DND-41 (cell line): ENCODE data around the gene TRIM40.

Source experiments
- ATAC-seq: fragments of 200-7000 bp; cut with Tn5 transposase; 3 replicates; pipeline ENCODE4 v1.9.1; 2021; ENCODE audit warnings: low read depth; ENCODE audit not compliant: insufficient read depth
- DNase-seq: peaks from one replicate; pipeline ENCODE4 v3.0.0-alpha.2; 2020
- H2AFZ ChIP-seq: 2 replicates; pipeline ENCODE4 v1.6.0; 2012; ENCODE audit warnings: low read depth, low read length
- H3K27ac ChIP-seq: 2 replicates; pipeline ENCODE4 v1.5.1; 2012; ENCODE audit warnings: low read length, inconsistent platforms
- H3K27me3 ChIP-seq: fragments of 200-600 bp; sonication (generic); 2 replicates; pipeline ENCODE4 v1.6.0; 2012; ENCODE audit warnings: low read length, mild to moderate bottlenecking, inconsistent platforms; ENCODE audit not compliant: insufficient read depth, poor library complexity
- H3K36me3 ChIP-seq: 2 replicates; pipeline ENCODE4 v1.5.1; 2012; ENCODE audit warnings: low read length, inconsistent platforms; ENCODE audit not compliant: insufficient read depth
- H3K4me1 ChIP-seq: 2 replicates; pipeline ENCODE4 v1.5.1; 2012; ENCODE audit warnings: mild to moderate bottlenecking, low read length; ENCODE audit not compliant: insufficient read depth
- H3K4me2 ChIP-seq: 2 replicates; pipeline ENCODE4 v1.6.0; 2012; ENCODE audit warnings: mild to moderate bottlenecking, moderate library complexity, low read length, inconsistent platforms; ENCODE audit not compliant: insufficient read depth
- H3K4me3 ChIP-seq, 2 experiments: fragments of 200-600 bp in 1 of 2; shearing (Covaris generic) in 1 of 2; 2 replicates each; pipeline ENCODE4 v1.5.1; 2012 to 2016; ENCODE audit warnings: inconsistent platforms in 2 of 2, low read length in 2 of 2, mild to moderate bottlenecking in 2 of 2, low read depth in 1 of 2, moderate library complexity in 1 of 2
- H3K79me2 ChIP-seq: 2 replicates; pipeline ENCODE4 v1.6.0; 2012; ENCODE audit warnings: low read length, inconsistent platforms; ENCODE audit not compliant: insufficient read depth
- H3K9ac ChIP-seq: 2 replicates; pipeline ENCODE4 v1.6.0; 2012; ENCODE audit warnings: low read depth, mild to moderate bottlenecking, inconsistent platforms, low read length, moderate library complexity
- H3K9me3 ChIP-seq: 2 replicates; pipeline ENCODE4 v1.5.1; 2012; ENCODE audit warnings: low read length, moderate library complexity, mild to moderate bottlenecking, inconsistent platforms; ENCODE audit not compliant: insufficient read depth, severe bottlenecking
- H4K20me1 ChIP-seq: 2 replicates; pipeline ENCODE4 v1.6.0; 2012; ENCODE audit warnings: low read length; ENCODE audit not compliant: insufficient read depth
- EZH2 ChIP-seq: IDR thresholded peaks from 3 replicates; pipeline ENCODE4 v1.6.1; 2012; ENCODE audit warnings: borderline replicate concordance, low read depth, mild to moderate bottlenecking, moderate library complexity, low read length, inconsistent platforms; ENCODE audit not compliant: severe bottlenecking
- TF ChIP-seq, protein P1 (sequence below): IDR thresholded peaks from 2 replicates; pipeline ENCODE4 v1.5.1; 2012; ENCODE audit warnings: borderline replicate concordance, low read length, moderate library complexity, mild to moderate bottlenecking; ENCODE audit not compliant: poor library complexity, severe bottlenecking; ENCODE audit errors: extremely low read depth

TRIM40 gene

DNA sequence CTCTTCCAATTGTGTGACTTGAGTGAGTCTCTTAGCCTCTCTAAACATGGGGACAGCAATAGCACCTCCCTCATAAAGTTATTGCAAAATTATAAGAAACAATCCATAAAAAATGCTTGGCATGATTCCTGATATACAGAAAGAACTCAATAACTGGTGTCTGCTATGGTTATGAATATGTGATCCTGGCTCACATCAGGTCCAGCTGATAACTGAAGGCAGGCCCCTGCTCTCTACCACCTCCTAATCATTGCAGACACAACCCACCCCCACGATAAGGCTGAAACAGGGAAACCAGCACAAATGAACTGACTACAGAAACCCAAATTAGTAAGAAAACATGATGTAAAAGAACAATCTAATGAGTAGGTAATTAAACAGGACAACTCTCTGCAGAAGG lies 32.8 kb downstream of the TRIM40 start:
- no peak overlapping the region for H3K4me2 ChIP-seq
- DNase-seq (no peak), ATAC-seq (no peak)
- H3K9me3 ChIP-seq = no peaks in the 10 kb centered on the region
- TF ChIP-seq, protein P1, sequence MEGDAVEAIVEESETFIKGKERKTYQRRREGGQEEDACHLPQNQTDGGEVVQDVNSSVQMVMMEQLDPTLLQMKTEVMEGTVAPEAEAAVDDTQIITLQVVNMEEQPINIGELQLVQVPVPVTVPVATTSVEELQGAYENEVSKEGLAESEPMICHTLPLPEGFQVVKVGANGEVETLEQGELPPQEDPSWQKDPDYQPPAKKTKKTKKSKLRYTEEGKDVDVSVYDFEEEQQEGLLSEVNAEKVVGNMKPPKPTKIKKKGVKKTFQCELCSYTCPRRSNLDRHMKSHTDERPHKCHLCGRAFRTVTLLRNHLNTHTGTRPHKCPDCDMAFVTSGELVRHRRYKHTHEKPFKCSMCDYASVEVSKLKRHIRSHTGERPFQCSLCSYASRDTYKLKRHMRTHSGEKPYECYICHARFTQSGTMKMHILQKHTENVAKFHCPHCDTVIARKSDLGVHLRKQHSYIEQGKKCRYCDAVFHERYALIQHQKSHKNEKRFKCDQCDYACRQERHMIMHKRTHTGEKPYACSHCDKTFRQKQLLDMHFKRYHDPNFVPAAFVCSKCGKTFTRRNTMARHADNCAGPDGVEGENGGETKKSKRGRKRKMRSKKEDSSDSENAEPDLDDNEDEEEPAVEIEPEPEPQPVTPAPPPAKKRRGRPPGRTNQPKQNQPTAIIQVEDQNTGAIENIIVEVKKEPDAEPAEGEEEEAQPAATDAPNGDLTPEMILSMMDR = no peak
- no peak for TF ChIP-seq EZH2
- peaks cover 22% of the 10 kb centered on the region for H3K27me3 ChIP-seq
- peaks cover 3% of the 10 kb centered on the region for H3K4me1 ChIP-seq
- H3K27ac ChIP-seq = no peak overlapping the region
- H3K9ac ChIP-seq = no peak overlapping the region
- H3K79me2 ChIP-seq = no peaks in the 10 kb centered on the region
- 0 out of 2 replicates have a peak, but pooled peaks cover 1% of the 10 kb centered on the region for H4K20me1 ChIP-seq
- no peaks in the 10 kb centered on the region for H3K36me3 ChIP-seq
- no peak overlapping the region for H2AFZ ChIP-seq
- H3K4me3 ChIP-seq = no peak overlapping the region

DNA sequence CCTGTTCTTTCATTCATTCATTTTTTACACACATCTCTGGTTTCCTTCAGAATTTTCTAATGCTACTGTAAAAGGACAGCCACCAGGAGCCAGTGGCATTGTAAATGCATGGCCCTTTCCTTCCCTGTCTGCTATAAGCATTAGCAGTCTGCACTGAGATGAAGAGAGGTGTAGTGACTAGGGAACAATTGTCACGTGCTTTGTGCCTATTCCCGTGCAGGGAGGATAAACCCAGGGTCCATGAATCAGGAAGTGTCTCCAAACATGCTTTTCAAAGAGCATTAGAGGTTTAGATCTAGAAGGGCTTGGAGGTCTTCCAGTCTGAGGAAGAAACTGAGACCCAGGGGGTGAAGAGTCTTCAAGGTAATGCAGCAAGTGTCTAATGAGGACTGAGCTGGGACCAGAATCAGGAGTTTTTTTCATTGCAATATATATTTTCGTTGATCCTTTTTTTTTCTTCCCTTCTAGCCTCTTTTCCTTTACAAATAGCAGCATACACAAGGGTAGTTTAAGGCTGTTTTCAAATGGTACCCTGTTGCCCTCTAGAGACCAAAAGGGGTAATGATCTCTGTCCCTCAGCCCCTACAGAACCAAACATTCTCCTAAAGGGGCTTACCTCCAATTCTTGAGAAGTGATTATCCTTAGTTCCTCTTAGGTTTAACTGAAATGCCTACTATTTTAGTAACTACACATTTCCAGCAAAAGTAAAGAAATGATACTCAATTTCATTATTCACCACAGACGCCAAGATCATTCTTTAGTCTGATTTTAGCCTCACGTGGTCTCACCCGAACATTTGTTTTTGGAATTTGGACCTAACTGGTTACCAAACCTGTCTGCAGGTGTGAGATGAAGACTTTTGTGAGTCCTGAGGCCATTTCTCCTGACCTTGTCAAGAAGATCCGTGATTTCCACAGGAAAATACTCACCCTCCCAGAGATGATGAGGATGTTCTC lies 34.0 kb downstream of the TRIM40 start:
- Histone ChIP-seq H3K27me3 (peaks cover 22% of the 10 kb centered on the region), H3K79me2 (no peaks in the 10 kb centered on the region), H3K4me3 (no peak overlapping the region), H3K9ac (no peak overlapping the region), H4K20me1 (no peaks in the 10 kb centered on the region), H2AFZ (no peak overlapping the region), H3K4me1 (no peaks in the 10 kb centered on the region), H3K27ac (no peak overlapping the region), H3K9me3 (no peaks in the 10 kb centered on the region), H3K36me3 (no peaks in the 10 kb centered on the region), H3K4me2 (no peak overlapping the region)
- DNase-seq (peak; percentile 36), ATAC-seq (peak; percentile 91)
- TF ChIP-seq, protein P1 = peak; percentile 83
- TF ChIP-seq EZH2 = no peak

DNA sequence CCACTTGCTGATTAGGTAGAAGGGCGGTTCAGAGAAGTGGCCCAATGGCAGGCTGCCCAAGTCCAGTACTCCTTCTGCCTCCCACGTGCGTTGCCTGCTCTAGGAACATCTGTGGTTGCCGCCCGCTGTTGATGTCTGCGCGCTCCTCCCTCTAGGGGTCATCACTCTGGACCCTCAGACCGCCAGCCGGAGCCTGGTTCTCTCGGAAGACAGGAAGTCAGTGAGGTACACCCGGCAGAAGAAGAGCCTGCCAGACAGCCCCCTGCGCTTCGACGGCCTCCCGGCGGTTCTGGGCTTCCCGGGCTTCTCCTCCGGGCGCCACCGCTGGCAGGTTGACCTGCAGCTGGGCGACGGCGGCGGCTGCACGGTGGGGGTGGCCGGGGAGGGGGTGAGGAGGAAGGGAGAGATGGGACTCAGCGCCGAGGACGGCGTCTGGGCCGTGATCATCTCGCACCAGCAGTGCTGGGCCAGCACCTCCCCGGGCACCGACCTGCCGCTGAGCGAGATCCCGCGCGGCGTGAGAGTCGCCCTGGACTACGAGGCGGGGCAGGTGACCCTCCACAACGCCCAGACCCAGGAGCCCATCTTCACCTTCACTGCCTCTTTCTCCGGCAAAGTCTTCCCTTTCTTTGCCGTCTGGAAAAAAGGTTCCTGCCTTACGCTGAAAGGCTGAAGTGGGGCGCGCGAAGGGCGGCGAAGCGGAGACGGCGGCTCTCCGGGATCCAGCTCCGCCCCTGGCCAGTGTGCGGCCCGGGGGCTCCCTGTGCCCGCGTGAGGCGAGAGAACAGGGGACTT lies 35.9 kb downstream of the TRIM40 start:
- 0 out of 2 replicates have a peak, but pooled peaks cover 2% of the 10 kb centered on the region for H4K20me1 ChIP-seq
- H3K9me3 ChIP-seq = no peaks in the 10 kb centered on the region
- H3K4me2 ChIP-seq = no peak overlapping the region
- H3K36me3 ChIP-seq = no peaks in the 10 kb centered on the region
- H3K4me3 ChIP-seq = no peak overlapping the region
- H3K9ac ChIP-seq = no peak overlapping the region
- TF ChIP-seq, protein P1 = no peak
- TF ChIP-seq EZH2 = no peak
- no peaks in the 10 kb centered on the region for H3K4me1 ChIP-seq
- H3K27me3 ChIP-seq = peaks cover 28% of the 10 kb centered on the region
- no peaks in the 10 kb centered on the region for H3K79me2 ChIP-seq
- DNase-seq = no peak
- H2AFZ ChIP-seq = no peak overlapping the region
- no peak for ATAC-seq
- no peak overlapping the region for H3K27ac ChIP-seq
